HG02763 (cell line): ENCODE results near the gene TBX20.
"Not testable (repeated sequence)": the region's sequence is repeated elsewhere in the genome, so short reads cannot be mapped to it uniquely, and the experiment has no call there.

ENCODE experiments used
- ATAC-seq: cut with Tn5 transposase; IDR thresholded peaks from one replicate; pipeline ENCODE4 v1.9.1; 2021; ENCODE audit warnings: mild to moderate bottlenecking, moderate library complexity; ENCODE audit not compliant: unreplicated experiment

Gene TBX20

GRCh38 chr7:35256256-35257175, 2.6 kb upstream of the TBX20 start:
- no peak for ATAC-seq

- ATAC-seq: no peak
Observed at GRCh38 chr7:35255443-35256255, 1.7 kb upstream of the TBX20 start.

GRCh38 chr7:35254496-35255442, 869 bp upstream of the TBX20 start:
- ATAC-seq: no peak

- ATAC-seq: no peak
Observed at GRCh38 chr7:35253460-35253709, 515 bp downstream of the TBX20 start.

GRCh38 chr7:35252612-35253459, 1.1 kb downstream of the TBX20 start:
- ATAC-seq: no peak

- ATAC-seq: no peak
Observed at GRCh38 chr7:35251606-35252310, 2.1 kb downstream of the TBX20 start.

GRCh38 chr7:35250941-35251340, 3.0 kb downstream of the TBX20 start:
- no peak for ATAC-seq

- no peak for ATAC-seq
Observed at GRCh38 chr7:35250452-35250851, 3.4 kb downstream of the TBX20 start.

- no peak for ATAC-seq
Observed at GRCh38 chr7:35249537-35249907, 4.4 kb downstream of the TBX20 start.

GRCh38 chr7:35248576-35249536, 5.0 kb downstream of the TBX20 start:
- no peak for ATAC-seq

- no peak for ATAC-seq
Observed at GRCh38 chr7:35246819-35247218, 7.1 kb downstream of the TBX20 start.

- no peak for ATAC-seq
Observed at GRCh38 chr7:35241884-35242283, 12.0 kb downstream of the TBX20 start.

GRCh38 chr7:35241436-35241835, 12.5 kb downstream of the TBX20 start:
- ATAC-seq: no peak

GRCh38 chr7:35241008-35241407, 12.9 kb downstream of the TBX20 start:
- not testable (repeated sequence) for ATAC-seq

GRCh38 chr7:35238456-35238855, 15.4 kb downstream of the TBX20 start:
- ATAC-seq: not testable (repeated sequence)

- ATAC-seq: no peak
Observed at GRCh38 chr7:35232994-35233393, 20.9 kb downstream of the TBX20 start.

- ATAC-seq: not testable (repeated sequence)
Observed at GRCh38 chr7:35231221-35231620, 22.7 kb downstream of the TBX20 start.

- ATAC-seq: not testable (repeated sequence)
Observed at GRCh38 chr7:35229116-35229780, 24.7 kb downstream of the TBX20 start.
